Neutrophil (primary cell): Measurements from ENCODE around the gene MST1R.
"Not testable (repeated sequence)": the region's sequence is repeated elsewhere in the genome, so short reads cannot be mapped to it uniquely, and the experiment has no call there.

Source experiments
- H3K27ac ChIP-seq: fragments of 200-600 bp; sonication (generic); 2 replicates; pipeline ENCODE4 v1.5.1; 2016; ENCODE audit warnings: mild to moderate bottlenecking, moderate library complexity
- H3K27me3 ChIP-seq: fragments of 200-600 bp; sonication (generic); 2 replicates; pipeline ENCODE4 v1.6.0; 2016; ENCODE audit warnings: mild to moderate bottlenecking
- H3K36me3 ChIP-seq: fragments of 200-600 bp; sonication (generic); 2 replicates; pipeline ENCODE4 v1.5.1; 2017
- H3K4me1 ChIP-seq, 2 experiments: fragments of 200-600 bp in 1 of 2; sonication (generic) in 1 of 2; 1 replicate in 1 of 2; 2 replicates in 1 of 2; pipeline versions ENCODE4 v1.5.1 to v1.6.1; 2013 to 2016; ENCODE audit warnings: low read depth in 1 of 2, low read length in 1 of 2, mild to moderate bottlenecking in 1 of 2, moderate library complexity in 1 of 2; ENCODE audit not compliant: control insufficient read depth in 1 of 2, insufficient read depth in 1 of 2
- H3K4me3 ChIP-seq, 2 experiments: fragments of 200-600 bp in 1 of 2; sonication (generic) in 1 of 2; 1 replicate in 1 of 2; 2 replicates in 1 of 2; pipeline ENCODE4 v1.5.1; 2013 to 2016; ENCODE audit warnings: low read depth in 1 of 2, low read length in 1 of 2, mild to moderate bottlenecking in 1 of 2, moderate library complexity in 1 of 2
- H3K9me3 ChIP-seq: fragments of 200-600 bp; sonication (generic); 2 replicates; pipeline ENCODE4 v1.5.1; 2016
- TF ChIP-seq, protein P1 (sequence below): fragments of 200-600 bp; sonication (generic); IDR thresholded peaks from 2 replicates; pipeline ENCODE4 v1.5.1; 2016; ENCODE audit warnings: antibody characterized with exemption

MST1R gene

GRCh38 chr3:49927798-49928197, 24.1 kb upstream of the MST1R start:
- TF ChIP-seq, protein P1, sequence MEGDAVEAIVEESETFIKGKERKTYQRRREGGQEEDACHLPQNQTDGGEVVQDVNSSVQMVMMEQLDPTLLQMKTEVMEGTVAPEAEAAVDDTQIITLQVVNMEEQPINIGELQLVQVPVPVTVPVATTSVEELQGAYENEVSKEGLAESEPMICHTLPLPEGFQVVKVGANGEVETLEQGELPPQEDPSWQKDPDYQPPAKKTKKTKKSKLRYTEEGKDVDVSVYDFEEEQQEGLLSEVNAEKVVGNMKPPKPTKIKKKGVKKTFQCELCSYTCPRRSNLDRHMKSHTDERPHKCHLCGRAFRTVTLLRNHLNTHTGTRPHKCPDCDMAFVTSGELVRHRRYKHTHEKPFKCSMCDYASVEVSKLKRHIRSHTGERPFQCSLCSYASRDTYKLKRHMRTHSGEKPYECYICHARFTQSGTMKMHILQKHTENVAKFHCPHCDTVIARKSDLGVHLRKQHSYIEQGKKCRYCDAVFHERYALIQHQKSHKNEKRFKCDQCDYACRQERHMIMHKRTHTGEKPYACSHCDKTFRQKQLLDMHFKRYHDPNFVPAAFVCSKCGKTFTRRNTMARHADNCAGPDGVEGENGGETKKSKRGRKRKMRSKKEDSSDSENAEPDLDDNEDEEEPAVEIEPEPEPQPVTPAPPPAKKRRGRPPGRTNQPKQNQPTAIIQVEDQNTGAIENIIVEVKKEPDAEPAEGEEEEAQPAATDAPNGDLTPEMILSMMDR = no peak
- H3K27me3 ChIP-seq = no peaks in the 10 kb centered on the region
- peaks cover 33 to 34% of the 10 kb centered on the region in 2 experiments for H3K4me1 ChIP-seq
- H3K27ac ChIP-seq = no peak overlapping the region
- no peaks in the 10 kb centered on the region for H3K36me3 ChIP-seq
- no peak overlapping the region for H3K4me3 ChIP-seq
- H3K9me3 ChIP-seq = no peaks in the 10 kb centered on the region

GRCh38 chr3:49926117-49926728, 22.6 kb upstream of the MST1R start:
- Histone ChIP-seq H3K4me1 (peaks cover 24 to 25% of the 10 kb centered on the region in 2 experiments), H3K36me3 (no peaks in the 10 kb centered on the region), H3K27me3 (no peaks in the 10 kb centered on the region), H3K9me3 (no peaks in the 10 kb centered on the region), H3K4me3 (no peak overlapping the region), H3K27ac (no peak overlapping the region)
- TF ChIP-seq, protein P1 = no peak

DNA sequence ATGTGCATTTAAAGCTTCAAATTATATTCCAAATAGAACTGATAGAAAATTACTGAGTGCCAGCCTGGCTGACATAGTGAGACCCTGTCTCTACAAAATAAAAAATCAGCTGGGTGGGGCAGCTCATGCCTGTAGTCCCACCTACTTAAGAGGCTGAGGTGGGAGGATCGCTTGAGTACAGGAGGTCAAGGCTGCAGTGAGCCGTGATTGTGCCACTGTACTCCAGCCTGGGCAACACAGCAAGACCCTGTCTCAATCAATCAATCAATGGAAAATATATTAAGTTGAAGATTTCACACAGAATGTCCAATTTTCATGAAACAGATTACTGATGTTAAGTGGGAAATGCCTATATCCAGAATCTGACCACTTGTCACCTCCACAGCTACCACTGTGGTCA, 21.8 kb upstream of the MST1R start:
- TF ChIP-seq, protein P1 = no peak
- Histone ChIP-seq H3K36me3 (no peaks in the 10 kb centered on the region), H3K4me1 (peaks cover 19 to 21% of the 10 kb centered on the region in 2 experiments), H3K27me3 (no peaks in the 10 kb centered on the region), H3K9me3 (no peaks in the 10 kb centered on the region), H3K27ac (no peak overlapping the region), H3K4me3 (no peak overlapping the region)

DNA sequence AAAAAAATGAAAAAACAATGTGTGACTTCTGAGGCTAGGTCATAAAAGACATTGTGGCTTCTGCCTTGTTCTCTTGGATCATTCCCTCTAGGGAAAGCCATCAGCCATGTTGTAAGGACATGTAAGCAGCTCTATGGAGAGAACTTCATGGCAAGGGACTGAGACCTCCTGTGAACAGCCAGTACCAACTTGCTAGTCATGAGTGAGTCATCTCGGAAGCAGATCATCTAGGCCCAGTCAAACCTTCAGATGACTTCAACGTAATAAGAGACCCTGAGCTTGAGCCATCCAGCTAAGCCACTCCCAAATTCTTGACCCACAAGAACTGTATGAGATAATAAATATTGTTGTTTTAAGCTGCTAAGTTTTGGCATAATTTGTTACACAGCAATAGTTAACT, 21.0 kb upstream of the MST1R start:
- Histone ChIP-seq H3K27ac (no peak overlapping the region), H3K4me1 (peaks cover 12 to 17% of the 10 kb centered on the region in 2 experiments), H3K9me3 (no peaks in the 10 kb centered on the region), H3K4me3 (no peak overlapping the region), H3K36me3 (no peaks in the 10 kb centered on the region), H3K27me3 (no peaks in the 10 kb centered on the region)
- TF ChIP-seq, protein P1 = no peak

- Histone ChIP-seq H3K4me3 (peak overlapping the region; percentile 6 to 43), H3K4me1 (peaks cover 20 to 21% of the 10 kb centered on the region in 2 experiments), H3K27ac (peak overlapping the region; percentile 86)
- H3K27me3 ChIP-seq, H3K36me3 ChIP-seq, H3K9me3 ChIP-seq: not testable (repeated sequence)
Observed at GRCh38 chr3:49917806-49918590, 14.3 kb upstream of the MST1R start.

GRCh38 chr3:49916686-49917085, 13.0 kb upstream of the MST1R start:
- H3K36me3 ChIP-seq = no peaks in the 10 kb centered on the region
- TF ChIP-seq, protein P1 = no peak
- H3K4me1 ChIP-seq = peaks cover 20 to 21% of the 10 kb centered on the region in 2 experiments
- H3K27ac ChIP-seq = peak overlapping the region; percentile 86
- H3K9me3 ChIP-seq = no peaks in the 10 kb centered on the region
- H3K27me3 ChIP-seq = no peaks in the 10 kb centered on the region
- H3K4me3 ChIP-seq = no peak overlapping the region
